ENCODE data around the gene UNCX.

- TF ChIP-seq CTCF (IDR thresholded peaks at IDR 0.05; ENCODE audit: low read depth, low read length) = no peak
- TF ChIP-seq POLR2A (IDR thresholded peaks at IDR 0.05; ENCODE audit: extremely low read depth, insufficient read length) = no peak
These were observed 13.6 kb downstream of the UNCX start for GRCh38 chr7:1246160-1246870.

Data from NB4 (cell line).